ENCODE results near the gene CERS2. TPM values are rescaled to one million over a fixed set of nuclear protein-coding genes. Genes with fewer than 3 reads are reported as not detected.
A peak's percentile ranks its signal among the peaks of the same experiment; 100 is the strongest.

Gene CERS2
- polyA plus RNA-seq, 6 donors from 2014 or later = 95.5 to 127 (median 115) TPM

DNA sequence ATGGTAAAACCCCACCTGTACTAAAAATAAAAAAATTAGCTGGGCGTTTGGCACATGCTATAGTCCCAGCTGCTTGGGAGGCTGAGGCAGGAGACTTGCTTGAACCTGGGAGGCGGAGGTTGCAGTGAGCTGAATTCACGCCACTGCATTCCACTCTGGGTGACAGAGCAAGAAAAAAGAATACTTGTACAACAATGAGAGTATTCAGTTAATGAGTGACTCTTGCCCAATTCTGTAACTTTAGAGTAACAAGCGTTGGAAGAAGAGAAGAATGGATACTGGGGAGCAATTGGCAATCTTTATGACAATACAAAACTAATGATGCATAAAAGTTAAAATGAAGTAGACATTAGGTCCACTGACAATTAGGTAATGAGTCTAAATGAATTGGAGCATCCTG, 18.0 kb upstream of the CERS2 start:
- Mint-ChIP-seq H3K27me3 (no peaks in the 10 kb centered on the region), H3K27ac (no peak overlapping the region), H3K9me3 (no peaks in the 10 kb centered on the region), H3K4me3 (no peak overlapping the region), H3K36me3 (peaks cover 0 to 8% of the 10 kb centered on the region in 2 donors), H3K4me1 (no peaks in the 10 kb centered on the region)
- ATAC-seq (ENCODE audit: low read depth in 2 of 2) = no peak
- no peak for DNase-seq

DNA sequence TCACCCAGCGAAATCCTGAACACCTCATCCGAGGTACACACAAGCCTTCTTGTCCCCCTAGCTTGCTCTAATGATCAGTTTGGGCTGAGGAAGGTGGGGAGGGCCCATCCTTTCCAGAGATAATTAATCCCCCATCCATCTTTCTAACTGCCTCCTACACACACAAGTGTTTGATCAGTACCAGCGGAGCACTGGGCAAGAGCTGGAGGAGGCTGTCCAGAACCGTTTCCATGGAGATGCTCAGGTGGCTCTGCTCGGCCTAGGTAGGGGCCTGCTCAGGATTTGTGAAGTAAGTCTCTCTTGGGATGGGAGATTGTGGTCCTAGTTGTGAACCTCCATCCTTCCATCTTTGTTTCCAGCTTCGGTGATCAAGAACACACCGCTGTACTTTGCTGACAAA, 13.3 kb upstream of the CERS2 start:
- Mint-ChIP-seq H3K27me3 (peaks cover 0 to 8% (median 0%) of the 10 kb centered on the region in 3 donors), H3K27ac (no peak overlapping the region)
- no peak for ATAC-seq (ENCODE audit: low read depth in 2 of 2)

DNA sequence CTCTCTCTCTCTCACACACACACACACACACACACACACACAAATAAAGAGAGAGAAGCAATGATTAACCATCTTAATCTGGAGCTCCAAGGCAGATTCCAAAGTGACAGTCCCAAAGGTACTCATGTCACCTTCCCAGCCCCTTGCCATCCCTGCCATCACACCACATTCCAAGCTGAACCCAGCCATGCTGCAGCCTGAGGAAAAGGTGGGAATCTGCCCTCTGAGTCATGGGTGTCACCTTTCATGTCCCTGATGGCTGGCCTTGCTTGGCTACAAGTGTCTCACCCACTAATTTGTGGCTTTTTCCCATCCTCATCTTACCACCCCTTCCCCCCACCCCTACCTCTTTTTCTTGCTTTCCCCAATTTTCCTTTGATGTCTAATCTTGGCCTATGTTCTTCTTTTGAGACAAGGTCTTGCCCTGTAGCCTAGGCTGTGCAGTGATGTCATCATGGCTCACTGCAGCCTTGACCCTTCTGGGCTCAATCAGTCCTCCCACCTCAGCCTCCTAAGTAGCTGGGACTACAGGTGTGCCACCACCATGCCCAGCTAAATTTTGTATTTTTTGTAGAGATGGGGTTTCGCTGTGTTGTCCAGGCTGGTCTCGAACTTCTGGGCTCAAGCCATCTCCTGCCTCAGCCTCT, 10.7 kb upstream of the CERS2 start:
- H3K4me1 Mint-ChIP-seq = peaks cover 0 to 4% (median 0%) of the 10 kb centered on the region in 3 donors
- peaks cover 0 to 8% (median 0%) of the 10 kb centered on the region in 3 donors for H3K27me3 Mint-ChIP-seq
- peak overlapping the region in 1 of 8 donors; percentile 77 for H3K4me3 Mint-ChIP-seq
- ATAC-seq (ENCODE audit: low read depth in 2 of 2) (no peak), DNase-seq (no peak)
- H3K36me3 Mint-ChIP-seq = no peaks in the 10 kb centered on the region
- H3K27ac Mint-ChIP-seq = no peak overlapping the region
- H3K9me3 Mint-ChIP-seq = no peaks in the 10 kb centered on the region

More for the DNA sequence above, 13.3 kb upstream of the CERS2 start:
- no peak for DNase-seq
- H3K36me3 Mint-ChIP-seq = no peaks in the 10 kb centered on the region
- no peak overlapping the region for H3K4me3 Mint-ChIP-seq
- H3K4me1 Mint-ChIP-seq = peaks cover 0 to 4% (median 0%) of the 10 kb centered on the region in 3 donors
- no peaks in the 10 kb centered on the region for H3K9me3 Mint-ChIP-seq

DNA sequence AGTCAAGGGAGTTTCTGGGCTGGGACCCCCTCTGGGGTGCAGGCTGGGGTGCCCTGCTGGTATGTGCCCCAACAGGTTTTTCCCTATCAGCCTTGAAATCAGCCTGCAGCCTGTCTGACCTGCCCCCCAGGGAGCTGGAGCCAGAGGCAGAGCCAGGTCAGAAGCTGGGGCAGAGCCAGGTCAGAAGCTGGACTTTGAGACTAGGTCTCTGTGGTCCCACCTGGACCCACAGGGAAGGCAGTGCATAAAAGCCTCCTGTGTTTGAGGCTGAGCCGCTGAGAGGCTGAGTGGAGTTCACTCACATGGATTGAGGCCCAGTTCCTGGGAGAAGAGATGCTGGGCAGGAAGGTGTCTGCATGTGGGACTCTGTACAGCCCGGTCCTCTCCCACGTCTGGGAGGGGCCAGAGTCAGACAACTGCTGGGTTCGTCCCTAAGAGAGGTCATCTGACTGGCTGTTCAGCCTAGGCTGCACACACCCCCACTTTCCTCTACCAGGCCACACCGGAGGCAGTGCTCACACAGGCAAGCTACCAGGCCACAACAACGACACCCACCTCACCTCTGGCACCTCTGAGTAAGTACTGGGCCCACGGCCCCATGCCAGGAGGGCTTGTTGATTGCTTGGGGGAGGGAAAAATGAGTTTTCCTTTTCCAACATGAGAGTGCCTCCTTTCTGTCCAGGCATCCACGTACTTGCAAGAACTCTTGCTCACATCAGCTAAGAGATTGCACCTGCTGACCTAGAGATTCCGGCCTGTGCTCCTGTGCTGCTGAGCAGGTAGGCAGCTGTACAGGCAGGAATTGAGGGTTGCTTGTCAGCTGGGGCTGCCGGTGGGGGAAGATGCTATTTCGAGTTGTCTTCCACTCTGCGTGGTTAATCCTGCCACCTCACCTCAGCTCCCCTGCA, 7.4 kb upstream of the CERS2 start, which contains the start of gene ANXA9:
Gene ANXA9, plus strand, starts transcription at position 488 of the 908 bp plus-strand sequence. CDS start 814 bp downstream, outside the sequence.
- Mint-ChIP-seq H3K27me3 (peaks cover 0 to 8% (median 0%) of the 10 kb centered on the region in 3 donors), H3K36me3 (no peaks in the 10 kb centered on the region), H3K27ac (peak within 1 kb of the TSS in 1 of 6 donors; percentile 69), H3K4me3 (no peak within 1 kb of the TSS), H3K9me3 (no peaks in the 10 kb centered on the region), H3K4me1 (peaks cover 14 to 27% (median 20%) of the 10 kb centered on the region in 3 donors)
- DNase-seq (no peak), ATAC-seq (ENCODE audit: low read depth in 2 of 2) (no peak)

- no peak for DNase-seq
- peak overlapping the region in 1 of 6 donors; percentile 69 for H3K27ac Mint-ChIP-seq
- peaks cover 0 to 8% (median 0%) of the 10 kb centered on the region in 3 donors for H3K27me3 Mint-ChIP-seq
- H3K4me3 Mint-ChIP-seq = peak overlapping the region in 1 of 8 donors; percentile 22
- peaks cover 21 to 35% (median 27%) of the 10 kb centered on the region in 3 donors for H3K4me1 Mint-ChIP-seq
- H3K9me3 Mint-ChIP-seq = no peaks in the 10 kb centered on the region
- H3K36me3 Mint-ChIP-seq = no peaks in the 10 kb centered on the region
- no peak for ATAC-seq (ENCODE audit: low read depth in 2 of 2)
Measured at GRCh38 chr1:150981177-150981804, 6.7 kb upstream of the CERS2 start.

DNA sequence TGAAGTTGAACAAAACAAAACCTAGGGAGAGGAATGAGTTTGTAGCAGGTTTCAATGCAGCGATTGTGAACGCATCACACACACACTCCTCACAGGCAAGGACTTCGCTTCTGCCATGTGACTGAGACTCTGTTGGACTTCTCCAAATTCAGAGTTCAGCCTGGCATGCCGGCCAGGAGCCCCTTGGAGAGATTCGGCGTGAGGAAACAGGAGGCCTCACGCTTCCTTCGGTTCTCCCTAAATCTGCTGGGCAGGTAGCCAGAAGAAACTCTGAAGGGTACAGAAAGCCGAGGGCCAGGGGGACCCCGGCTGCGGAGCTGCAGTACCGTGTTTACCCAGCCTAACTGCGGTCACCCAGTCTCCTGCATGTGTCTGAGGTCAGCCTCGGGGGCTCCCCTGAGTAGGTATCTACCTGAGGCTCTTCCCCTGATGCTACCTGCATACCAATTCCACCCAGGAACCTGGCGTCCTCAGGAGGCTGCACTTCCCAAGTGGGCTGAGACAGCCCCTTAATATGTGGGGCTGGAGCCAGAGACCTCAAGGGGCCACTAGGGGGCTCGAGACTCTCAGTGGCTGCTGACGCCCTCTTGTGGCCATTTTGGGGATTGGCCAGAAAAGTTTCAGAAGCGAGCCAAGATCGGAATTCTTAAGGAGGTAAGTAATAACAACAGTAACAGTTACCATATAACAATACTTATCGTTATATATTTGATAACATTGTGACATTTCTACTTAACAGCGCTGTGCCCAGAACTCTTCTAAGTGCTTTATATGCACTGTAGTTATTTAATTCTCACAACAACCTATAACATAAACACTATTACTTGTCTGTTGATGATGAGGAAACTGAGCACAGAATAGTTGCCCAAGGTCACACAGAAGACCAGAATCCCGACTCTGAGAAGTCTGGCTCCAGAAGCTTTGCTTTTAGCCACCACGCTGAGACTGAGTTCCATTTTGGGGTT, 4.7 kb upstream of the CERS2 start:
- Mint-ChIP-seq H3K27me3 (no peaks in the 10 kb centered on the region), H3K4me3 (peak overlapping the region; percentile 66 to 89 (median 82)), H3K4me1 (peaks cover 18 to 40% (median 29%) of the 10 kb centered on the region in 3 donors), H3K9me3 (no peaks in the 10 kb centered on the region), H3K36me3 (no peaks in the 10 kb centered on the region), H3K27ac (peak overlapping the region in 4 of 6 donors; percentile 32 to 58 (median 47))
- ATAC-seq (ENCODE audit: low read depth in 2 of 2) = peak; percentile 55 to 59
- peak; percentile 84 for DNase-seq

GRCh38 chr1:150976879-150977694, 2.5 kb upstream of the CERS2 start:
- no peaks in the 10 kb centered on the region for H3K27me3 Mint-ChIP-seq
- ATAC-seq (ENCODE audit: low read depth in 2 of 2) = peak; percentile 40 to 42
- H3K27ac Mint-ChIP-seq = peak overlapping the region; percentile 37 to 97 (median 83)
- no peaks in the 10 kb centered on the region for H3K36me3 Mint-ChIP-seq
- DNase-seq = peak; percentile 73
- peaks cover 31 to 57% (median 47%) of the 10 kb centered on the region in 3 donors for H3K4me1 Mint-ChIP-seq
- peak overlapping the region; percentile 70 to 92 (median 83) for H3K4me3 Mint-ChIP-seq
- H3K9me3 Mint-ChIP-seq = no peaks in the 10 kb centered on the region

DNA sequence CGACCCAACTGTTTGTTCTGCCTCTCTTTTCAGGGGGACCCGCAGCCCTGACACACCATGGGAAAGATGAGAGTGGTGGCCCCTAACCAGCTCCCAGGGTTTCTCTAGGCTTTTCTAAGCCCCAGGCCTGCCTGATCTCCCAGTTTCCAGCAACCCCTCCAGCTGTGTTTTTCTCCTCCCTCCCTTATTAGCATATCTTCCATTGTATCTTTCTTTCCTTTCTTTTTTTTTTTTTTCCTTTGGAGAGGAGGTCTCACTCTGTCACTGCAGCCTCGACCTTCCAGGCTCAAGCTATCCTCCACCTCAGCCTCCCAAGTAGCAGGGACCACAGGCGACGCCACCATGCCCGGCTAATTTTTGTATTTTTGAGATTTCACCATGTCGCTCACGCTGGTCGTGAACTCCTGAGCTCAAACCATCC, 1.8 kb upstream of the CERS2 start:
- ATAC-seq (ENCODE audit: low read depth in 2 of 2) = no peak
- no peaks in the 10 kb centered on the region for H3K36me3 Mint-ChIP-seq
- no peaks in the 10 kb centered on the region for H3K27me3 Mint-ChIP-seq

GRCh38 chr1:150973836-150974579, 627 bp downstream of the CERS2 start:
- DNase-seq = peak; percentile 59
- Mint-ChIP-seq H3K27ac (peak overlapping the region in 4 of 6 donors; percentile 63 to 91 (median 88)), H3K27me3 (no peaks in the 10 kb centered on the region), H3K36me3 (no peaks in the 10 kb centered on the region), H3K9me3 (no peaks in the 10 kb centered on the region), H3K4me1 (peaks cover 44 to 70% (median 53%) of the 10 kb centered on the region in 3 donors), H3K4me3 (peak overlapping the region; percentile 82 to 94 (median 86))
- peak; percentile 52 for ATAC-seq (ENCODE audit: low read depth in 2 of 2)

More for the DNA sequence above, 1.8 kb upstream of the CERS2 start:
- H3K4me1 Mint-ChIP-seq = peaks cover 34 to 64% (median 54%) of the 10 kb centered on the region in 3 donors
- peak overlapping the region in 2 of 6 donors; percentile 76 to 97 for H3K27ac Mint-ChIP-seq
- no peak for DNase-seq
- H3K9me3 Mint-ChIP-seq = no peaks in the 10 kb centered on the region
- peak overlapping the region; percentile 69 to 92 (median 82) for H3K4me3 Mint-ChIP-seq

- Mint-ChIP-seq H3K9me3 (no peaks in the 10 kb centered on the region), H3K27me3 (no peaks in the 10 kb centered on the region), H3K27ac (peak overlapping the region in 5 of 6 donors; percentile 63 to 91 (median 87)), H3K4me3 (peak overlapping the region; percentile 82 to 94 (median 86)), H3K4me1 (peaks cover 46 to 64% (median 47%) of the 10 kb centered on the region in 3 donors), H3K36me3 (no peaks in the 10 kb centered on the region)
- ATAC-seq (ENCODE audit: low read depth in 2 of 2) (no peak), DNase-seq (no peak)
Measured at GRCh38 chr1:150973258-150973835, 1.3 kb downstream of the CERS2 start.

All from naive B cell (primary cell).